ENCODE data around the gene SFT2D3. TPM values are rescaled to one million over a fixed set of nuclear protein-coding genes. Genes with fewer than 3 reads are reported as not detected.

SFT2D3 gene
- total RNA-seq, 2 donors from 2014 or later: 11.2 to 11.9 TPM

- Histone ChIP-seq H3K36me3 (replicated peaks in 1 of 2; ENCODE audit: insufficient read depth in 1 of 2, low read depth in 2 of 2) (peaks cover 0 to 16% of the 10 kb centered on the region in 2 donors), H3K27me3 (no peaks in the 10 kb centered on the region), H3K9me3 (no peaks in the 10 kb centered on the region), H3K4me3 (no peak overlapping the region), H3K4me1 (peaks cover 7% of the 10 kb centered on the region), H3K27ac (no peak overlapping the region)
- DNase-seq: no peak
- 90 to 97% methylated on average over 5 to 13 of the region's 13 CpGs for WGBS, 2 donors
- no peak for TF ChIP-seq CTCF (IDR thresholded peaks at IDR 0.05)
- no peak for TF ChIP-seq POLR2A (IDR thresholded peaks at IDR 0.05)
- no peak for ATAC-seq
- intact Hi-C loops (cut with DNase I): no loop called here
Measured at GRCh38 chr2:127719301-127720218, 18.3 kb downstream of the SFT2D3 start.

- H3K4me1 ChIP-seq: no peaks in the 10 kb centered on the region
- intact Hi-C loops (cut with DNase I): no loop called here
- no peak overlapping the region for H3K4me3 ChIP-seq
- no peaks in the 10 kb centered on the region for H3K27me3 ChIP-seq
- no peak overlapping the region for H3K27ac ChIP-seq
- 91 to 93% methylated on average over 6 of the region's 6 CpGs for WGBS, 2 donors
- ATAC-seq: no peak
- H3K9me3 ChIP-seq: no peaks in the 10 kb centered on the region
- no peak for DNase-seq
- H3K36me3 ChIP-seq (replicated peaks in 1 of 2; ENCODE audit: insufficient read depth in 1 of 2, low read depth in 2 of 2): peaks cover 0 to 16% of the 10 kb centered on the region in 2 donors
- TF ChIP-seq POLR2A (IDR thresholded peaks at IDR 0.05) (no peak), CTCF (IDR thresholded peaks at IDR 0.05) (no peak)
Measured at GRCh38 chr2:127721311-127721977, 20.1 kb downstream of the SFT2D3 start.

- H3K4me3 ChIP-seq: no peak overlapping the region
- no peaks in the 10 kb centered on the region for H3K4me1 ChIP-seq
- H3K36me3 ChIP-seq (replicated peaks in 1 of 2; ENCODE audit: insufficient read depth in 1 of 2, low read depth in 2 of 2): peaks cover 0 to 16% of the 10 kb centered on the region in 2 donors
- 87 to 93% methylated on average over 2 of the region's 2 CpGs for WGBS, 2 donors
- H3K27ac ChIP-seq: no peak overlapping the region
- TF ChIP-seq POLR2A (IDR thresholded peaks at IDR 0.05) (no peak), CTCF (IDR thresholded peaks at IDR 0.05) (no peak)
- ATAC-seq: no peak
- H3K9me3 ChIP-seq: no peaks in the 10 kb centered on the region
- intact Hi-C loops (cut with DNase I): no loop called here
- no peaks in the 10 kb centered on the region for H3K27me3 ChIP-seq
- no peak for DNase-seq
Measured at GRCh38 chr2:127721978-127722355, 20.7 kb downstream of the SFT2D3 start.

GRCh38 chr2:127722807-127723206, 21.5 kb downstream of the SFT2D3 start:
- Histone ChIP-seq H3K27ac (no peak overlapping the region), H3K4me3 (no peak overlapping the region), H3K4me1 (no peaks in the 10 kb centered on the region), H3K9me3 (no peaks in the 10 kb centered on the region), H3K27me3 (no peaks in the 10 kb centered on the region), H3K36me3 (replicated peaks in 1 of 2; ENCODE audit: insufficient read depth in 1 of 2, low read depth in 2 of 2) (peaks cover 0 to 16% of the 10 kb centered on the region in 2 donors)
- intact Hi-C loops (cut with DNase I): no loop called here
- TF ChIP-seq CTCF (IDR thresholded peaks at IDR 0.05) (no peak), POLR2A (IDR thresholded peaks at IDR 0.05) (no peak)
- 37 to 40% methylated on average over 3 of the region's 3 CpGs for WGBS, 2 donors
- DNase-seq (no peak), ATAC-seq (no peak)

Data from body of pancreas (tissue), 4 donors.